Activated CD4-positive, CD25-positive, alpha-beta regulatory T cell treated with anti-CD3 and anti-CD28 coated beads, Interleukin-2, amount 50 U/mL, for 16 hours (primary cell): ENCODE results near the gene JAM2.
"Not testable (repeated sequence)": the region's sequence is repeated elsewhere in the genome, so short reads cannot be mapped to it uniquely, and the experiment has no call there.

Experiments
- DNase-seq: peaks from one replicate; pipeline ENCODE4 v3.0.0-alpha.2; 2020; ENCODE audit warnings: low read depth, low spot score

The JAM2 gene

DNA sequence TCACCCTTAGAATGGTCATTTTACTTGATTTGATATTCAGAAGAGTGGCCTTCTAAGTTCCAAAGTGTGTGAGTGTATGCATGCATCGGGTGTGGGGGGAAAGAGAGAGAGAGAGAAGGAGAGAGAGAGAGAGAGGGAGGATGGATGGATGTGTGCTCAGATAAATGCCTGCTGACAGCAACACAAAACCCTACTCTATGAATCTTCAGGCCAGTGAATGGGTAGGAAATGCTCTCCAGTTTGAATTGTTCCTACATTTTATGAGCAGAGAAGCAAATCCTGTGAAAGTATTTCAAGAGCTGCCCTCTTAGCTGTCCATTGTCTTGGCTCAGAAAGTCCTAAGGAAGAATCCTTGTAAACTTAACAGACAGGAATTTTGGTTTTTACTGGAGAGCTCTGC lies 7.4 kb downstream of the JAM2 start:
- no peak for DNase-seq

DNA sequence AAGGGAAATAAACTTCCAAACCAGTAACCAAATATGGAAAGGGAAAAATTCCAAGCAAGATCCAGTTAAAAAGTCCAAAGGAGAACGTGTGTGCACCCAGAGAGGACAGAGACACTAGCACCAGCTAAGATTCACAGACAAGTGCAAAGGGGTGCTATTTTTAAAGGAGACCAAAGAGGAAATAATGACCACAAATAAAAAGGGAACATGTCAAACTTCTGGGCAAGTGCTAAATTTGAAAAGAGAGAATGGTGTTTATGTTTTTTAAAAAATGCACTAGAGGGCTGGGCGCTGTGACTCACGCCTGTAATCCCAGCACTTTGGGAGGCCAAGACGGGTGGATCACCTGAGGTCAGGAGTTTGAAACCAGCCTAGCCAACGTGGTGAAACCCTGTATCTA lies 8.6 kb downstream of the JAM2 start:
- no peak for DNase-seq

DNA sequence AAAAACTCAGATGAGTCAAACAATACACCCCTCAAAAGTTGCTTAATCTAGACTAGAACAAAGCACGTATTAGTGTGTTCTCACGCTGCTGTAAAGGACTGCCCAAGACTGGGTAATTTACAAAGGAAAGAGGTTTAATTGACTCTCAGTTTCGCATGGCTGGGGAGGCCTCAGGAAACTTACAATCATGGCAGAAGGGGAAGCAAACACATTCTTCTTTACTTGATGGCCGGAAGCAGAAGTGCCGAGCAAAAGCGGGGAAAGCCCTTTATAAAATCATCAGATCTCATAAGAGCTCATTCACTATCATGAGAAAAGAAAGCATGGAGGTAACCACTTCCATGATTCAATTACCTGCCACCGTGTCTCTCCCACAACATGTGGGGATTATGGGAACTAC lies 10.1 kb downstream of the JAM2 start:
- DNase-seq = no peak

DNA sequence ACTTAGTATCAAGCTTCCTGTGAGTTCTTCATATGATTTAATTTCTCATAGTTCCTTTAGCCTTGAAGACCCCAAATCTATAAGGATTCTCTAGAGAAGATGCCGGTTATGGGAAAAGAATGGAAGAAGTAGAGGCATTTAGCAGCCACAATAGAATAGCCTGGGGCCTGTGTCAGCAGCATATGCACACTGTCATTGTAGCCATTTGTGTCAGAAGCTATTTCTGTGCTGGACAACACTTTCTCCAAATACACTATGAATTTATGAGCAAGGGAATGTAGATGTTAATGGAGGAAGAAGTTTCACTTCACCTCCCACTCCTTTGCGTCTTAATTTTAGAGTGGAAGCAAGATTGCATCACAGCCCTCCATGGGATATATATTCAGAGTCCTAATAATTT lies 17.4 kb downstream of the JAM2 start:
- no peak for DNase-seq

DNA sequence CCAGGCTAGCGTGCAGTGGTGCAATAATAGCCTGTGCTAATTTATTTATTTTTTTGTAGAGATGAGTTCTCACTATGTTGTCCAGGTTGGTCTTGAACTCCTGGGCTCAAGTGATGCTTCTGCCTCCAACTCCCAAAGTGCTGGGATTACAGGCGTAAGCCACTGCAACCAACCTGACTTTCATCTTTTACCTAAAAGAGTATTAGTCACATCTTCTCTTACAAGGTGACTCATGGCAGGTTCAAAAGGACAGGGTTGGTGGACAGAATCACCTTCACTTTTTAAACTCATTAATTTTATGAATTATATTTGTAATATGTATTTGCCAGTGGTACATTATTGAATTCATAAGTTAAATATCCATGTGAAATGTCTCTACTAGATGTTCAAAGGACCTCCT lies 18.1 kb downstream of the JAM2 start:
- no peak for DNase-seq

DNA sequence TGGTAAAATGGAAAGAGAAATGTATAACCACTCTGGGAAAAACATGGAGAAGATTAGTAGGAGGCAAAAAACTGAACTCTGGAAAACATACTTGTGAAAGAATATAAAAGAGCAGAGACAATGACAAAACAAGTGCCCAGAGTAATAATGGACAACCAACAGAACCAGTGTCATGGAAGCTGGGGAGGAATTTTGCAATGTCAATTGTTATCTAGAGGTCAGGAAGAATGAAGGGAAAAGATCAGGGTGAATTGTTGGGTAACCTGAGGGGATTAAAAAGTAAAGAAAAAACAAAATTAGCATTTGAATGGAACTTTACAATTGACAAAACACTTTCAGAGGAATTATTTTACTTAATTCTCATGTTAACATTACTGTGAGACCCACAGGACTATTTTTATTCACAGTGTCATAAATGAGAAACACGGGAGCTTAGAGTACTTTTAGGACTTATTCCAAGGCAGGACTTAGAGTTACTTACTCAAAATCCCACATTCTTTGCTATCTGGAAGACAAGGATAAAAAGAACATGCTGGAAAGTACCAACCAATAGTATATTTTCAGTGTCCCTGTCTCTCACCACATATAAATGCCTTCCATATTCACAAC lies 19.5 kb downstream of the JAM2 start:
- DNase-seq = no peak

DNA sequence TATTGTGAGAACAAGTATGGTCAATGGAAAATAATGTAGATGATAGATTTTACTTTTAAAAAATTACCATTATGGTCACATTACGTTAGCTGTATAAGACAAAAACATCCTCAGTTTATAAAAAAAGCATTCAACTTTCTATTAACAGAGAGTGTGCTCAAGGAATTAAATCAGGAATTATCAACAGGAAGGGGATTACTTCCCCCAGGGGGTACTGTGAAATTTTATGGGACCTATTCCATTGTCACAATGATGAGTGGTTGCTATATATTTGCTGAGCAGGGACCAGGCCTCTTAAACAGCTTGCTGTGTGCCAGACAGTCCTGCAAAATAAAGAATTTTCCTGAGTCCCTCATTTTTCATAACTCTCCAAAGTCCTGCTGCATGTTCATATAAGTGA lies 21.2 kb downstream of the JAM2 start:
- no peak for DNase-seq

DNA sequence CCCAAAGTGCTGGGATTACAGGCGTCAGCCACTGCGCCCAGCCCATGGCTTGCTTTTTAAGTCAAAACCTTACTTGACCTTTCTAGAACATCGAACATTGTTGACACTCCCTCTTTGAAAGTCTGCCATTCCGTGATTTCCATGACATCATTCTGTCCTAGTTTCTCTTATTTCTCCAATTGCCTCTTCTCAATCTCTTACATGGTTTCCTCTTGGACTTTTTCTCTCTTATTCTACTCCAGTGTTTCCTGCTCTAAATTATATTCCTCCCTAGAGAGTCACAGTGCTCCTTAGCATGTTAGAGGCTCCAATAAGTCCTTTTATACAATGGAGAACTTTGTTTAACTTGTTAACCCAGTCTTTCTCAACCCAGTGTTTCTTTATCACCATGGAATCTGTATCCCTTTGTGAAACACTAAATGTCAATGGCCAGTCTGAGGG lies 25.5 kb downstream of the JAM2 start:
- DNase-seq = no peak

DNA sequence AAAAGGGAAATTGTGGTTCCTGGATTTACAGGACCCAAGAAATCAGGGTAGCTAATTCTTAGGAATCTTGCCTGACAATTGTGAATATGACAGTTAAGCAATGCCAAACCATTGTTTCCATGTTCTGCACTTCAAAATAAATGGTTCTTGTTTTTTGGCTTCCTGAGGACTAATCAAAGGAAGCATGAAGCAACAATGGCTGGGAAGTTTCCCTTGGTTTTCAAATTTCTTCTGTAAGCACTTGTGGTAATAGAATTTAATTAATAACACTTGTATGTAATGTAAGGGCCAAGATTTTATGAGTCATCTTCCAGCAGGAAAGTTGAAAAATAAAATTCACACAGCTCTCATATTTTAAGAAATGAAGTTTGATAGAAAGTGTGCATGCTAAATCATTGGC lies 31.7 kb downstream of the JAM2 start:
- no peak for DNase-seq

DNA sequence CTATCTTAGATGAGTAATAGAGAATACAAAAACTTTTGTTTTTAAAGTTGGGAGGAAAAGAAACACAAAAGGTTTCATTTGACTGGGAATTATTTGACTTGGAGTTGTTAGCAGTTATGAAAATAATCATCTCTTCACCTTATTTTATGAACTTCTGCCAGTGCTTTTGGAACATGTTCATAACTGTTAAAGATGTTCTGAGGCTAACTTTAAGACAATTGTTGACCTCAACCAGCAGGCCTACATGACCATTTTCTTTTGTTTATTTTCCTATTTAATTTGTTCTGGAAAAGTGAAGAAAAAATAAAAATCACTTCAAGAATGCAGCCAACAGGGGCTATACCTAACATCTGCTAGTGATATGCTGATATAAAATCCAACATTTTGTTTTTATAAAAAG lies 37.4 kb downstream of the JAM2 start:
- no peak for DNase-seq

DNA sequence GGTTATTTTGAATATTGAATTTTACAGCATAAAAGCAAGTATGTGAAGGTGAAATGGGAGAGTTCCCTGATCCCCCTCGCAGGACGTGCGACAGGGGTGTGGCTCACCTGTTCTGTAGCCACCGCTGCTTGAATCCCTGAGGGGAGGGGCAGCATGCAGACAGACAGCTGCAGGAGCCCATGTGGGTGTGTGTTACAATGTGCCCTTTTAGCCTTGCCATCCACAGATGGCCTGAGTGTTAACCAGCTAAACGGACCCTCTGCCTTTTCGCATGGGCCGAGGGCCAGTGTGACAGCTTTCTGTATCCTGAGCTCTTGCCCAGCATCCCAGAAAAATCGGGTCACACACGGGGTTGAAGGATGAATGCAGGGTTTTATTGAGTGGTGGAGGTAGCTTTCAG lies 43.3 kb downstream of the JAM2 start:
- no peak for DNase-seq

DNA sequence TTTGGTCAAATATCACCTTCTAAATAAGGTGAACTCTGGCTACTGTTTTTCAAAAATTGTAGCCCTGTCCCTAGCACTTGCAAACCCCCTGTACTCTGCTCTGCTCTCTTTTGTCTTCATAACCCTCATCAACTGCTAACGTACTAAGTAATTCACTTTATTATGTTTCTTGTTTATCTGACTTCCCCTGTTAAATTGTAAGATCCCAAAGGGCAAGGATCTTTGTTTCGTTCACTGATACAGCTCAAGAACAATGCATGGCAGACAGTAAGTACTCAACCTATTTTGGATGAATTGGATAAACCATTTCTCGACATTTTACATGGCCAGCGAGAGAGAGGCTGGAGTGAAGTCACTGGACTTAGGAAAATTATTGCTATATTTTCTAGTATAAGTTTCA lies 48.7 kb downstream of the JAM2 start:
- DNase-seq = no peak

DNA sequence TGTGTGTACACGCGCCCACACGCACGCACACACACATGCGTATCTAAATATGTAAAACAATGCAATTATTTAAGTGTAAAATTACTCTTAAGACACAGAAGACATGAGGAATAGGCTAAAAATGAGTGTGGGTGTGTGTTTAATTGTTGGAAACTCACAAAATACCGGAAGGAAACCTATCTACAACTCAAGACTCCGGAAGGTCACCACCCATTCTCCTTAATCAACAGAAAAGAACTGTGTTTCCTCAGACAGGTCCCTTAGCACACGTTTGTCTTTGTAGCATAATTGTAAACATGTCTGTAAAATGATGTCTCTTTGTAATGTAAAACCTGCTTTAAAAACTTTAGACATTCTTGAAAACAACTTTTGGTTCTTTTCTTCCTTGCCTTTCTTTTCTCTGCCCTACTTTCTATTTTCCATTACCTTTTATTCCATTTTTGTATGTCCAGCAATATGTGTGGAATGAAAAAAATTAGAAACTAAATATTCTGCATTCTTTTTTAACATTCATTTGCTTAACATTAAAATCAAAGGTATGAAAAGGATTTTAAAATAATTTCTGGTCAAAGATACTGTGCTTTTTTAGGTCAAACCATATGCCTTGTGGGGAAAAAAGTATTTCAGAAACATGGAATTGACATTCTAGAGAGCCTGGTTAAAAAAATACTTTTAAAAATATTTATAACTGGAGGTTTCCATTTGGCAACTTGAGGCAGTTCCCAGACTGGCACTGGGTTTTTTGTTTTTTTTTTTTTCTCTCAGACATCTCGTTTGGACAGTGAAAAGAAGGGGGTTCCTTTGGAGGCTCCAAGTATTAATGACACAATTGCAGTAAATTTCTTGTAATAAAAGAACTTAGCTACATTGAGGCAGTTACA lies 49.5 kb downstream of the JAM2 start:
- no peak for DNase-seq

DNA sequence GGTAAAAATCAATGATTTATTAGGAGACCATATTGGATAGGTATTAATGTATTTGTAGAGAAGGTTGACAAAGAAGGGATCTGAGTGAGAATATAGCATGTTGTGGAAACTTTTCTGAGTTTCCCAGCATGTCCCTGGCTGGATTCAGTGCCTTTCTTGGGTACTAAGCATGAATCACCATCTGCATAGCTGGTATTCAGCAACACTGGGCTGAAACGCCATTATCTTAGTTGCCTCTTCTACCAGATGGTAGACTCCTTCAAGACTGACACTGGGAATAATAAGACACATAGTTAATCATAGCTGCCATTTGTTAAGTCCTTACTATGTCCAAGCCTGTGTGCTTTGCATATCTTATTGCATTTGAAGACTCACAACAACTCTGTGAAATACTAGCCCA lies 50.2 kb downstream of the JAM2 start:
- no peak for DNase-seq

DNA sequence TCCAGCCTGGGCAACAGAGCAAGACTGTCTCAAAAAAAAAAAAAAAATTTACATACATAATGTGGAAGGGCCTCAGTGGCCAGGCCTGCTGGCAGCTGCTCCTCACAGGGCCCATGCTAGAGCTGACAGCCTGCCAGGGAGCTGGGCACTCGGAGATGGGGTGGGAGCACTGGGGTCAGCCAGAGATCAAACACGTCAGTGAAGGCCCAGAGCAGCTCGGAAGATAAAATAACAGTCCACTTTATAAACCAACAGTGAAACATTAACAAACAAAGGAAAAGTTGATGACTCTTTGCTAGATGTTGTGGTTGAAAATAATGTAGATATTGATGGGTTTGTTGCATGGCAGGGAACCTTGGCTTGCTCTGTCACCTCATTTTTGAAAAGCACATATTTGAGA lies 52.9 kb downstream of the JAM2 start:
- no peak for DNase-seq

DNA sequence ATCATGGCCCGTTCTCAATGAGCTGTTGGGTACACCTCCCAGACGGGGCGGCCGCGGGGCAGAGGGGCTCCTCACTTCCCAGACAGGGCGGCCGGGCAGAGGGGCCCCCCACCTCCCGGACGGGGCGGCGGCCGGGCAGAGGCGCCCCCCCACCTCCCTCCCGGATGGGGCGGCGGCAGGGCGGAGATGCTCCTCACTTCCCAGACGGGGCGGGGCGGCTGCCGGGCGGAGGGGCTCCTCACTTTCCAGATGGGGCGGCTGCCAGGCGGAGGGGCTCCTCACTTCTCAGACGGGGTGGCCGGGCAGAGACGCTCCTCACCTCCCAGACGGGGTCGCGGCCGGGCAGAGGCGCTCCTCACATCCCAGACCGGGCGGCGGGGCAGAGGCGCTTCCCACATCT lies 56.4 kb downstream of the JAM2 start:
- DNase-seq = not testable (repeated sequence)

DNA sequence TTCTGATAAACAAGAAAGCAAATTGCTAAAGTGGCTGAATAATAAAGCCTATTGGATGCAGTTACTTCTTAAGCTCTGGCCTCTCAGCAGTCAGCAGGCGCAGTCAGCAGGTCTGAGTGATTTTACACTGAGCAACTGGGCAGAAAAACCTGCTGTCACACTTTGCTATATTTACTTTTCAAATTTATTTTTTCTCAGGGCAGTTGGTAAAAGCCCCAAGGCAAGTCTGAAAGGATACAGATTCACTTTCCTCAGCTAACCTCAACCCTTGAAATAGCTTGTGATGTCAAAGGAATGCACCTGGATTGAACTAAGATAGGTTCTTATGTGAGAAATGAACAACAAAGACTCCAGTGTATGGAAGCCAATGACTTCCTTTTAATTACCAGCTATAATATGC lies 61.7 kb downstream of the JAM2 start:
- no peak for DNase-seq

DNA sequence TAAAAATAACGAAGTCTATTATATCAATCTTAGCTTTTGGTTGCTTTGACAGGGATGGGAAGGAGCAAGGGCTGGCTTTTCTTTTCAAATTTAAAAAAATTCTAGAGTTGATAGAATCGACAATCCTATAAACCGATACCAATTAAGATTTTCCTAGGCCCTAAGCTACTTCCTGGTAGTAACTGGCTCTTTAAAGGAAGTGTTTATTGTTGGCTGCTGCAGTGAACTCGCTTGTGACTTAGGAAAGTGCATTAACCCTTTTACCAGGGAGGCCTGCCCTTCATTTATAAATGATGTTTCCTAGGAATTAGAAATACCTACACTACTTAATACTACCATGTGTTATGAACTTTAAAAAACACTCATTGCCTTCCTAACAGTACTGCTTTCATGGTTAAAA lies 62.5 kb downstream of the JAM2 start:
- no peak for DNase-seq

DNA sequence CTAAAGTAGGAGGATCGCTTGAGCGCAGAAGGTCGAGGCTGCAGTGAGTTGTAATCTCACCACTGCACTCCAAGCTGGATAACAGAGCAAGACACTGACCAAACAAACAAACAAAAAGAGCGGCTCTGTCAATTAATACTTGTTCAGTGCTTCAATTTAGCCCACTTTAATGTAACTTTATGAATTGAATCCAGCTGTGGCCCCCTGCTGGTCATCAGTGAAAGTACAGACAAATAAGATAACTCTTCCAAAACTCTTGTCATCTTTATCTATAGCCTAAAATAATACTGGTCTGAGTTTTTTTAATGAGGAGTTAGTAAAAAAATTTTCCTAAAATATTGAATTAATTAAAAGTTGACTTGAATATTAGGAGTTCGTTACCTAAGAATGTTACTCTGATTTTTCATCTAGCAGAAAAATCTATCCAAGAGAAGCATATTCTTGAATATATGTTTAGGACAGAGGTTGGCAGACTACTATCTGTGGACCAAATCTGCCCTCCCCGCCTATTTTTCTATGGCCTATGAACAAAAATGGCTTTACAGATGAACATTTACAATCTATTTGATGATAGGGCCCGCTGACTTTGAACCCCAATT lies 69.5 kb downstream of the JAM2 start:
- DNase-seq = peak; percentile 34

DNA sequence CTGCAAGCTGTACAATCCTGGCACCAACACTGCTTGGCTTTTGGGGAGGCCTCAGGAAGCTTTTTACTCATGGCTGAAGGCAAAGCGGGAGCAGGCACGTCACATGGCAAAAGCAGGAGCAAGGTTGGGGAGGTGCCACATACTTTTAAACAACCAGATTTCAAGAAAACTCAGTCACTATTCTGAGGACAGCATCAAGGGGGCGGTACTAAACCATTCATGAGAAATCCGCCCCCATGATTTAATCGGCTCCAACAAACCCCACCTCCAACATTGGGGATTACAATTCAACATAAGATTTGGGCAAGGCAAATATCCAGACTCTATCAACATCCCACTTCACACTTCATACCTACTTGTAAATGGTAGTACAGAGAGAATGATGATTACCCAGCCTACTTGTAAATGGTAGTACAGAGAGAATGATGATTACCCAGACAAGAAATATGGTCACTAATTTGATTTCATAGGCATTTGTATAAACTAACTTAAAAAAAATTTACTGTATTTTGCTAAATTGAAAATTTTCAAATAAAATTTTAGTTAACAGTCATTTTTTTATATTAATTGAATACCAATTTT lies 70.7 kb downstream of the JAM2 start:
- no peak for DNase-seq

DNA sequence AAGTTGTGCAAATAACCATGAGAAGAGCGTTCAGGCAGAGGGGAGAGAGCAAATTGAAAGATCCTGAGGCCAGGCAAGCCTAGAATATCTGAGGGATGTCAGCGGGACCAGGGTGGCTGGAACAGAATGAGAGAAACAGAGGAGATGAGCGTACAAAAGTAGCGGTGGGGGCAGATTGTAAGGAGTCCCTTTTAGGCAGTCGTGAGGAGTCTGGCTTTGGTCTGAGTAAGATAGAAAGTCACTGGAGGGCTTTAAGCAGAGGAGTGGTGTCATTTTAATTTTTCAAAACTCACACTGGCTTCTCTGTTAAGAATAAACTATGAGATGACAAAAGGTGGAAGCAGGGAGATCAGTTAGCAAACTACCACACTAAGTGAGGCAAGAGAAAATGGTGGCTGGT lies 71.5 kb downstream of the JAM2 start:
- no peak for DNase-seq

DNA sequence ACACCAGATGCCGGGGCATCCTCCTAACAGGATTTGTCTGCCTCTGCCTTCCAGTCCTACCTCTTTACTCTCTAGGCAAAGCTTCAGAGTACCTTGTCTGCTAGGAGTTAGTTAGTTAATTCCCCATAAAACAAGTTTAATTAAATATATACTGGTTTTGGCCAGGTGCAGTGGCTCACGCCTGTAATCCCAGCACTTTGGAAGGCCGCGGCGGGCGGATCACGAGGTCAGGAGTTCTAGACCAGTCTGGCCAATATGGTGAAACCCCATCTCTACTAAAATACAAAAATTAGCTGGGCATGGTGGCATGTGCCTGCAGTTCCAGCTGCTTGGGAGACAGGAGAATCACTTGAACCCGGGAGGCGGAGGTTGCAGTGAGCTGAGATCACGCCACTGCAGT lies 75.0 kb downstream of the JAM2 start:
- not testable (repeated sequence) for DNase-seq
